ENCODE results near the gene COL12A1.

COL12A1 gene

GRCh38 chr6:75145211-75145610, 60.6 kb downstream of the COL12A1 start:
- H3K4me3 ChIP-seq = no peak overlapping the region

GRCh38 chr6:75144386-75144785, 61.5 kb downstream of the COL12A1 start:
- H3K27ac ChIP-seq = no peak overlapping the region
- no peak for TF ChIP-seq CTCF (IDR thresholded peaks at IDR 0.05)

More at GRCh38 chr6:75145211-75145610, 60.6 kb downstream of the COL12A1 start:
- TF ChIP-seq CTCF (IDR thresholded peaks at IDR 0.05) = no peak
- H3K27ac ChIP-seq = no peak overlapping the region
- no peak for DNase-seq (ENCODE audit: low spot score)

GRCh38 chr6:75143191-75143590, 62.7 kb downstream of the COL12A1 start:
- Histone ChIP-seq H3K4me3 (no peak overlapping the region), H3K27ac (no peak overlapping the region)
- no peak for TF ChIP-seq CTCF (IDR thresholded peaks at IDR 0.05)
- no peak for DNase-seq (ENCODE audit: low spot score)

More at GRCh38 chr6:75144386-75144785, 61.5 kb downstream of the COL12A1 start:
- DNase-seq (ENCODE audit: low spot score) = no peak
- no peak overlapping the region for H3K4me3 ChIP-seq

GRCh38 chr6:75142721-75143120, 63.1 kb downstream of the COL12A1 start:
- no peak overlapping the region for H3K4me3 ChIP-seq
- no peak for DNase-seq (ENCODE audit: low spot score)
- TF ChIP-seq CTCF (IDR thresholded peaks at IDR 0.05) = no peak
- no peak overlapping the region for H3K27ac ChIP-seq

GRCh38 chr6:75135876-75136275, 70.0 kb downstream of the COL12A1 start:
- Histone ChIP-seq H3K27ac (no peak overlapping the region), H3K4me3 (no peak overlapping the region)
- TF ChIP-seq CTCF (IDR thresholded peaks at IDR 0.05) = no peak
- no peak for DNase-seq (ENCODE audit: low spot score)

- no peak for DNase-seq (ENCODE audit: low spot score)
- Histone ChIP-seq H3K4me3 (no peak overlapping the region), H3K27ac (no peak overlapping the region)
- no peak for TF ChIP-seq CTCF (IDR thresholded peaks at IDR 0.05)
Measured at GRCh38 chr6:75135450-75135849, 70.4 kb downstream of the COL12A1 start.

- TF ChIP-seq CTCF (IDR thresholded peaks at IDR 0.05) = no peak
- H3K27ac ChIP-seq = no peak overlapping the region
- no peak overlapping the region for H3K4me3 ChIP-seq
- no peak for DNase-seq (ENCODE audit: low spot score)
Measured at GRCh38 chr6:75130784-75131183, 75.1 kb downstream of the COL12A1 start.

Data from coronary artery (tissue), 2 donors.